Measurements from ENCODE around the gene BACH2. TPM values are rescaled to one million over a fixed set of nuclear protein-coding genes. Genes with fewer than 3 reads are reported as not detected.
A peak's percentile ranks its signal among the peaks of the same experiment; 100 is the strongest.

The BACH2 gene
- total RNA-seq, 2 experiments from 2014 or later, result 157 to 170 TPM

DNA sequence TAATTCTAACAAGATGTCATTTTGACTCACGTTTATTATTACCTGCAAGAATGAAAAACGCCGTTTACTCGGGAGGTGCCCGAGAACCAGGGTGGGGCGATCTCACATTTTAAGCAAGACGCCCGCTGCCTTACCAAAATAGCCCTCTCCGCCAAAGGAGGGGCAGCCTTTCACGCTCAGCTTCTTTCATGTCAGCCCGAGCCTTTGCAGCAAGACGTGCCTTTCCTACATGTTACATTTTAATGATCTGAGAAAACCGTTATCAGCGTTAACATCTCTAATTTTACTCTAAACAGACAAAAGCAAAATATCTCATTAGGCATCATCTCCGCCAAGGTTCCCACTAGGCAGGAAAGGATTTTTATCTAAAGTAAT is 2.0 kb downstream of the BACH2 start:
- Mint-ChIP-seq H3K27me3 (peaks cover 4% of the 10 kb centered on the region), H3K4me3 (peak overlapping the region; percentile 93), H3K27ac (peak overlapping the region; percentile 91), H3K4me1 (ENCODE audit: low read depth) (peaks cover 65% of the 10 kb centered on the region), H3K36me3 (ENCODE audit: low read depth) (peaks cover 48% of the 10 kb centered on the region), H3K9me3 (no peaks in the 10 kb centered on the region)
- TF ChIP-seq, protein P1, sequence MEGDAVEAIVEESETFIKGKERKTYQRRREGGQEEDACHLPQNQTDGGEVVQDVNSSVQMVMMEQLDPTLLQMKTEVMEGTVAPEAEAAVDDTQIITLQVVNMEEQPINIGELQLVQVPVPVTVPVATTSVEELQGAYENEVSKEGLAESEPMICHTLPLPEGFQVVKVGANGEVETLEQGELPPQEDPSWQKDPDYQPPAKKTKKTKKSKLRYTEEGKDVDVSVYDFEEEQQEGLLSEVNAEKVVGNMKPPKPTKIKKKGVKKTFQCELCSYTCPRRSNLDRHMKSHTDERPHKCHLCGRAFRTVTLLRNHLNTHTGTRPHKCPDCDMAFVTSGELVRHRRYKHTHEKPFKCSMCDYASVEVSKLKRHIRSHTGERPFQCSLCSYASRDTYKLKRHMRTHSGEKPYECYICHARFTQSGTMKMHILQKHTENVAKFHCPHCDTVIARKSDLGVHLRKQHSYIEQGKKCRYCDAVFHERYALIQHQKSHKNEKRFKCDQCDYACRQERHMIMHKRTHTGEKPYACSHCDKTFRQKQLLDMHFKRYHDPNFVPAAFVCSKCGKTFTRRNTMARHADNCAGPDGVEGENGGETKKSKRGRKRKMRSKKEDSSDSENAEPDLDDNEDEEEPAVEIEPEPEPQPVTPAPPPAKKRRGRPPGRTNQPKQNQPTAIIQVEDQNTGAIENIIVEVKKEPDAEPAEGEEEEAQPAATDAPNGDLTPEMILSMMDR (IDR thresholded peaks at IDR 0.05), result no peak
- Histone ChIP-seq H3K4me3 (ENCODE audit: low read length) (peak overlapping the region; percentile 82), H3K36me3 (ENCODE audit: insufficient read depth, low read length) (no peaks in the 10 kb centered on the region), H3K9me3 (ENCODE audit: control insufficient read depth in 1 of 2, insufficient read depth in 1 of 2, low read length in 2 of 2) (no peaks in the 10 kb centered on the region), H3K4me1 (ENCODE audit: insufficient read depth, low read length) (peaks cover 34% of the 10 kb centered on the region), H3K27me3 (ENCODE audit: control insufficient read depth in 1 of 2, insufficient read depth in 2 of 2, low read length in 2 of 2) (no peaks in the 10 kb centered on the region), H3K27ac (ENCODE audit: low read depth in 1 of 2, low read length in 2 of 2) (peak overlapping the region; percentile 52 to 89)
- intact Hi-C loops (cut with DNase I, micrococcal nuclease), result loop anchor here (1.0 to 10.0 kb wide), 5 partner anchors 8 to 470 kb away; partner anchors contain the start of gene CASP8AP2 (in 1 of the 2)
- peak in 13 of 14 experiments; percentile 35 to 76 (median 55) for DNase-seq
- ATAC-seq (ENCODE audit: poor library complexity), result peak; percentile 4
- POLR2A ChIA-PET, result interaction anchor here (0.6 to 5.5 kb wide), 13 partner anchors 9 to 354 kb away, joined by 3 to 80 read pairs (median 6); no protein-coding TSS in a partner anchor
- CTCF ChIA-PET, result interaction anchor here (1.2 kb wide), 1 partner anchor 20 kb away, joined by 5 read pairs; no protein-coding TSS in a partner anchor

DNA sequence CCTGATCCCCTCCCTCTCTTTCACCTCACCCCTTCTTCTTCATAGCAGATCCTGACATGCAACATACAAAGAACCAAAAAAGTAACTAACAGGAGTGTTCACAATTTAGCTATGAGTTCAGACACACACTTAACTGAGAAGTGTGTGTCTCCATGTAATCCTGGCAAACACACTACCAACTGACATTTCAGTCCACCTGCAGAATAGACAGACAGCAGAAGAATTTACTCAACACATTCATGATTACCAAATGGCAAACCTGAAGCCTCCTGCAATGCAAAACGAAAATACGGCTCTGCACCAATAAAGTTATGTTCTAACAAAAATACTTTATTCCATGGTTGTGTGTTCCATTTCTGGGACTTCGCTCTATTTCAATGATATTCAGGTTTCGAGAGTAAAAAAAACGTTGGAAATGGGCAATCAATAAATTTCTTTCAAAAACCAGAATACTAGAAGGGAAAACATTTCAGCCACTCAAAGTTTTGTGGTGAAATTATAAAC is 2.6 kb downstream of the BACH2 start:
- Mint-ChIP-seq H3K27ac (peak overlapping the region; percentile 91), H3K4me1 (ENCODE audit: low read depth) (peaks cover 70% of the 10 kb centered on the region), H3K27me3 (peaks cover 4% of the 10 kb centered on the region), H3K36me3 (ENCODE audit: low read depth) (peaks cover 54% of the 10 kb centered on the region), H3K4me3 (peak overlapping the region; percentile 93), H3K9me3 (no peaks in the 10 kb centered on the region)
- TF ChIP-seq, protein P1 (IDR thresholded peaks at IDR 0.05), result no peak
- Histone ChIP-seq H3K4me3 (ENCODE audit: low read length) (peak overlapping the region; percentile 82), H3K4me1 (ENCODE audit: insufficient read depth, low read length) (peaks cover 36% of the 10 kb centered on the region), H3K27me3 (ENCODE audit: control insufficient read depth in 1 of 2, insufficient read depth in 2 of 2, low read length in 2 of 2) (no peaks in the 10 kb centered on the region), H3K9me3 (ENCODE audit: control insufficient read depth in 1 of 2, insufficient read depth in 1 of 2, low read length in 2 of 2) (no peaks in the 10 kb centered on the region), H3K36me3 (ENCODE audit: insufficient read depth, low read length) (no peaks in the 10 kb centered on the region), H3K27ac (ENCODE audit: low read depth in 1 of 2, low read length in 2 of 2) (peak overlapping the region in 1 of 2 donors; percentile 89)
- intact Hi-C loops (cut with DNase I, micrococcal nuclease), result loop anchor here (1.0 to 10.0 kb wide), 5 partner anchors 8 to 469 kb away; partner anchors contain the start of gene CASP8AP2 (in 1 of the 2)
- ATAC-seq (ENCODE audit: poor library complexity) (no peak), DNase-seq (no peak)
- POLR2A ChIA-PET, result interaction anchor here (0.6 to 5.5 kb wide), 12 partner anchors 9 to 354 kb away, joined by 3 to 80 read pairs (median 7); no protein-coding TSS in a partner anchor
- CTCF ChIA-PET, result interaction anchor here (1.2 to 1.4 kb wide), 2 partner anchors 20 to 185 kb away, joined by 5 read pairs; no protein-coding TSS in a partner anchor

DNA sequence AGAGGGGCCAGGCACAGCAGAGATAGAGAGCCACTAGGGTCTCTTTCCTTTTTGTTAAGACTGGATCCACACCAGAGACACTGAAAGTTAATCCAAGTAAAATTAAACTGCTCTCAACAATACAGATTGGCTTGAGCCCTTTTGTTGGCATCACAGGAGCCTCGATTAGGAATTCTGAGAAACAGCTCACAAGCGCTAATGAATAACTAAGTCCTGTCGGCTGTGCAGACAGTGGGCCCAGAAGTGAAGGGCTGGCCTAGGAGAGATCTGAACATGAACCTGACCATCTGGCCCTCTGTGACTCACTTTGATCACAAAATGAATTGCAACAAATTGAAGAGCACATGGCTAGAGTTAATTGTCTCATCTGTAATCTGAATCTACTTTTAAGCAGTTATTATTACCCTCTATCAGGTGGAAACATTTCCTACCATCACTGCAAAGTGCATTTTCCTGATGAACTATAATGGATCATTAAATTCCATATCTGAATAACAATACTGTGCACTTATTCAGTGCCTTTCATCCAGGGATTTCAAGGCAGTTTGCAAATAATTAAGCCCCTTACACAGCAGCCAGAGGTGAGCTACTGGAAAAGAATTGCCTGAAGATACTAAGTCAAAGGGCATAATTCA is 3.2 kb downstream of the BACH2 start:
- TF ChIP-seq, protein P1 (IDR thresholded peaks at IDR 0.05), result no peak
- ATAC-seq (ENCODE audit: poor library complexity) (no peak), DNase-seq (no peak)
- CTCF ChIA-PET, result interaction anchor here (1.2 to 1.4 kb wide), 3 partner anchors 19 to 186 kb away, joined by 4 to 5 read pairs (median 5); no protein-coding TSS in a partner anchor
- Mint-ChIP-seq H3K9me3 (no peaks in the 10 kb centered on the region), H3K4me1 (ENCODE audit: low read depth) (peaks cover 74% of the 10 kb centered on the region), H3K36me3 (ENCODE audit: low read depth) (peaks cover 60% of the 10 kb centered on the region), H3K27ac (peak overlapping the region; percentile 91), H3K27me3 (peaks cover 4% of the 10 kb centered on the region), H3K4me3 (peak overlapping the region; percentile 93)
- H3K4me1 ChIP-seq (ENCODE audit: insufficient read depth, low read length), result peaks cover 37% of the 10 kb centered on the region
- no peaks in the 10 kb centered on the region for H3K36me3 ChIP-seq (ENCODE audit: insufficient read depth, low read length)
- peak overlapping the region; percentile 82 for H3K4me3 ChIP-seq (ENCODE audit: low read length)
- H3K9me3 ChIP-seq (ENCODE audit: control insufficient read depth in 1 of 2, insufficient read depth in 1 of 2, low read length in 2 of 2), result no peaks in the 10 kb centered on the region
- H3K27me3 ChIP-seq (ENCODE audit: control insufficient read depth in 1 of 2, insufficient read depth in 2 of 2, low read length in 2 of 2), result no peaks in the 10 kb centered on the region
- peak overlapping the region; percentile 43 to 89 for H3K27ac ChIP-seq (ENCODE audit: low read depth in 1 of 2, low read length in 2 of 2)
- POLR2A ChIA-PET, result interaction anchor here (1.0 to 5.5 kb wide), 6 partner anchors 9 to 77 kb away, joined by 3 to 80 read pairs (median 10); no protein-coding TSS in a partner anchor
- intact Hi-C loops (cut with DNase I, micrococcal nuclease), result loop anchor here in 1 of 2 experiments (5.0 to 10.0 kb wide), 3 partner anchors 81 to 469 kb away; partner anchors contain the start of gene CASP8AP2
